ENCODE results near the gene CTLA4. TPM values are rescaled to one million over a fixed set of nuclear protein-coding genes. Genes with fewer than 3 reads are reported as not detected.

CTLA4 gene
- total RNA-seq, 1 donor from 2014 or later, result not detected

DNA sequence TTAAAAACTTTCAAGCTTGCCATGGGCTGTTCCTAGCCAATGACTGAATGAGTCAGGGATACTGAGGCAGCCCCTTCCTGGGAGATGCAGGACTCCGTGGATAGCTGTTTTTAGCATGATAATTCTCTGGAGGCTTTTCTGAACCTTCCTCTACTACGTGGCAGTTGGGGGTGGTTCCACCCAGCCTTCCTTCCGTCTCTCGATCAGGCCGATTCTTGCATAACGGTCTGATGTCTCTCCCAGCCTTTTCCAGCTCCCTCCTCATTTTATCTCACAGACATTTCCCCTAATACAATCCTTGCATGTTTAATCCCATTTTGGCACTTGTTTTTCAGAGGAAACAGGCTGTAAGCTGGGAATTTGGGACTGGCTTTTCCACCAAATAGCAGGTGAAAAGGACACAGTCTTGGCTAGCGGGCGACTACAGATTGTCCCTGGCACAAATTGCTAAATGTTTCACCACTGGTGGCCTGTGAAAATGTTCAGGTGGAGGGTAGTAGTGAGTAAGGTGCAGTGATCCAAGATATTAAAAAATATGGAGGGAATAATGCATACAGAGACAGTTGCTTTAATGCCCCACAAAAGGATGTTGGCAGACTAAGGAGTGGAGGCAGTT, 21.0 kb upstream of the CTLA4 start:
- H3K9me3 Mint-ChIP-seq (ENCODE audit: low read depth), result no peaks in the 10 kb centered on the region
- TF ChIP-seq, protein P1, sequence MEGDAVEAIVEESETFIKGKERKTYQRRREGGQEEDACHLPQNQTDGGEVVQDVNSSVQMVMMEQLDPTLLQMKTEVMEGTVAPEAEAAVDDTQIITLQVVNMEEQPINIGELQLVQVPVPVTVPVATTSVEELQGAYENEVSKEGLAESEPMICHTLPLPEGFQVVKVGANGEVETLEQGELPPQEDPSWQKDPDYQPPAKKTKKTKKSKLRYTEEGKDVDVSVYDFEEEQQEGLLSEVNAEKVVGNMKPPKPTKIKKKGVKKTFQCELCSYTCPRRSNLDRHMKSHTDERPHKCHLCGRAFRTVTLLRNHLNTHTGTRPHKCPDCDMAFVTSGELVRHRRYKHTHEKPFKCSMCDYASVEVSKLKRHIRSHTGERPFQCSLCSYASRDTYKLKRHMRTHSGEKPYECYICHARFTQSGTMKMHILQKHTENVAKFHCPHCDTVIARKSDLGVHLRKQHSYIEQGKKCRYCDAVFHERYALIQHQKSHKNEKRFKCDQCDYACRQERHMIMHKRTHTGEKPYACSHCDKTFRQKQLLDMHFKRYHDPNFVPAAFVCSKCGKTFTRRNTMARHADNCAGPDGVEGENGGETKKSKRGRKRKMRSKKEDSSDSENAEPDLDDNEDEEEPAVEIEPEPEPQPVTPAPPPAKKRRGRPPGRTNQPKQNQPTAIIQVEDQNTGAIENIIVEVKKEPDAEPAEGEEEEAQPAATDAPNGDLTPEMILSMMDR (IDR thresholded peaks at IDR 0.05), result no peak
- peaks cover 12% of the 10 kb centered on the region for H3K4me1 Mint-ChIP-seq (ENCODE audit: low read depth)
- no peak overlapping the region for H3K4me3 Mint-ChIP-seq (ENCODE audit: unreplicated experiment)
- H3K36me3 Mint-ChIP-seq (ENCODE audit: low read depth), result no peaks in the 10 kb centered on the region
- DNase-seq (ENCODE audit: low spot score), result no peak
- peaks cover 8% of the 10 kb centered on the region for H3K27me3 Mint-ChIP-seq (ENCODE audit: low read depth)
- no peak overlapping the region for H3K27ac Mint-ChIP-seq (ENCODE audit: unreplicated experiment)

- no peak overlapping the region for H3K27ac Mint-ChIP-seq (ENCODE audit: unreplicated experiment)
- H3K9me3 Mint-ChIP-seq (ENCODE audit: low read depth), result no peaks in the 10 kb centered on the region
Measured at GRCh38 chr2:203849010-203849409, 18.6 kb upstream of the CTLA4 start.

GRCh38 chr2:203852760-203853159, 14.8 kb upstream of the CTLA4 start:
- Mint-ChIP-seq H3K27me3 (ENCODE audit: low read depth) (peaks cover 15% of the 10 kb centered on the region), H3K4me1 (ENCODE audit: low read depth) (no peaks in the 10 kb centered on the region), H3K36me3 (ENCODE audit: low read depth) (peaks cover 1% of the 10 kb centered on the region), H3K9me3 (ENCODE audit: low read depth) (no peaks in the 10 kb centered on the region), H3K4me3 (ENCODE audit: unreplicated experiment) (no peak overlapping the region), H3K27ac (ENCODE audit: unreplicated experiment) (no peak overlapping the region)
- TF ChIP-seq, protein P1 (IDR thresholded peaks at IDR 0.05), result no peak
- DNase-seq (ENCODE audit: low spot score), result no peak

More at GRCh38 chr2:203849010-203849409, 18.6 kb upstream of the CTLA4 start:
- H3K4me3 Mint-ChIP-seq (ENCODE audit: unreplicated experiment), result no peak overlapping the region
- H3K36me3 Mint-ChIP-seq (ENCODE audit: low read depth), result peaks cover 1% of the 10 kb centered on the region
- no peaks in the 10 kb centered on the region for H3K4me1 Mint-ChIP-seq (ENCODE audit: low read depth)
- TF ChIP-seq, protein P1 (IDR thresholded peaks at IDR 0.05), result no peak
- DNase-seq (ENCODE audit: low spot score), result no peak
- H3K27me3 Mint-ChIP-seq (ENCODE audit: low read depth), result peaks cover 11% of the 10 kb centered on the region

DNA sequence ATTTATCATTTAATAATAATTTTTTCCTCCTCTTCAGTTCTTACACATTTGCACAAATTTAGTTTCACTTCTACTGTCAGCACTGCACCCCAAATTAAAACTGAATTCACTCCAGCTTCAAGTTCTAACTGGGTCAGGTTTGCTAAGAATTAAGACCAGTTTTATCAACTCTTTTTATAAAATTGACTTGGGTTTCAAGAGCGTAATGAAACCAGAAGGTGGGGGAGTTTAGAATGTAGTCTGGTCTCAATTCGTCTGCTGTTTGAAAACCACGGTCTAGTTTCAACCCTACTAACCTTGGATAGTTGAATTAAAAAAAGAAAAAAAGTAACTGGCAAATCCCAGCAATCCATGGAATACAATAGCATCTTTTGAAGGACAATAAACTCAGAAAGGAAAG, 14.3 kb upstream of the CTLA4 start:
- Mint-ChIP-seq H3K4me3 (ENCODE audit: unreplicated experiment) (no peak overlapping the region), H3K36me3 (ENCODE audit: low read depth) (peaks cover 1% of the 10 kb centered on the region), H3K4me1 (ENCODE audit: low read depth) (no peaks in the 10 kb centered on the region), H3K27me3 (ENCODE audit: low read depth) (peaks cover 14% of the 10 kb centered on the region), H3K27ac (ENCODE audit: unreplicated experiment) (no peak overlapping the region), H3K9me3 (ENCODE audit: low read depth) (no peaks in the 10 kb centered on the region)
- DNase-seq (ENCODE audit: low spot score), result no peak
- TF ChIP-seq, protein P1 (IDR thresholded peaks at IDR 0.05), result no peak

DNA sequence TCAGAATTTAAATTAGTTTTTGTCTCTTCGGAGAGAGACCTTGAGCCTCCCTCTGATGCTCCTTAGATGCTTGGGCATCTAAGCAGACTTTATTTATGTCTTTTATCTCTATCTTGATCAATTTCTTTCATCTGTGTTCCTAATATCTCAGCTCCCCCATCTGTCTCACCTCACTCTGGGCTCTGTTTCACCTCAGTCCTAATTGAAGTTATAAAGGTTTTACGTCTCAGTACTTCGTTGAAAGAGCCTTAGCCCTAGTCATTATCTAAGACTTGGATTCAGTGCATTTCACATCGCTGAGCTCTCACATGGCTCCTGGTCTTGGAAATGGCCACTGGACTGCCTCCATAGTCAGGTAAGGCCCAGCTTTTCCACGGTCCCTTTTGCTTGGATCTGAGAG, 13.8 kb upstream of the CTLA4 start:
- Mint-ChIP-seq H3K27ac (ENCODE audit: unreplicated experiment) (no peak overlapping the region), H3K9me3 (ENCODE audit: low read depth) (no peaks in the 10 kb centered on the region), H3K4me3 (ENCODE audit: unreplicated experiment) (no peak overlapping the region)

More for the DNA sequence above, 13.8 kb upstream of the CTLA4 start:
- TF ChIP-seq, protein P1 (IDR thresholded peaks at IDR 0.05), result no peak
- Mint-ChIP-seq H3K36me3 (ENCODE audit: low read depth) (peaks cover 1% of the 10 kb centered on the region), H3K4me1 (ENCODE audit: low read depth) (no peaks in the 10 kb centered on the region), H3K27me3 (ENCODE audit: low read depth) (peaks cover 14% of the 10 kb centered on the region)
- DNase-seq (ENCODE audit: low spot score), result no peak

Measured in chondrocyte (in vitro differentiated cells).